HG03520 (cell line): ENCODE measurements around the gene CATSPERD.
A peak's percentile ranks its signal among the peaks of the same experiment; 100 is the strongest.

Experiments used
- ATAC-seq: cut with Tn5 transposase; IDR thresholded peaks from one replicate; pipeline ENCODE4 v1.9.1; 2021; ENCODE audit warnings: mild to moderate bottlenecking, moderate library complexity; ENCODE audit not compliant: unreplicated experiment

The CATSPERD gene

DNA sequence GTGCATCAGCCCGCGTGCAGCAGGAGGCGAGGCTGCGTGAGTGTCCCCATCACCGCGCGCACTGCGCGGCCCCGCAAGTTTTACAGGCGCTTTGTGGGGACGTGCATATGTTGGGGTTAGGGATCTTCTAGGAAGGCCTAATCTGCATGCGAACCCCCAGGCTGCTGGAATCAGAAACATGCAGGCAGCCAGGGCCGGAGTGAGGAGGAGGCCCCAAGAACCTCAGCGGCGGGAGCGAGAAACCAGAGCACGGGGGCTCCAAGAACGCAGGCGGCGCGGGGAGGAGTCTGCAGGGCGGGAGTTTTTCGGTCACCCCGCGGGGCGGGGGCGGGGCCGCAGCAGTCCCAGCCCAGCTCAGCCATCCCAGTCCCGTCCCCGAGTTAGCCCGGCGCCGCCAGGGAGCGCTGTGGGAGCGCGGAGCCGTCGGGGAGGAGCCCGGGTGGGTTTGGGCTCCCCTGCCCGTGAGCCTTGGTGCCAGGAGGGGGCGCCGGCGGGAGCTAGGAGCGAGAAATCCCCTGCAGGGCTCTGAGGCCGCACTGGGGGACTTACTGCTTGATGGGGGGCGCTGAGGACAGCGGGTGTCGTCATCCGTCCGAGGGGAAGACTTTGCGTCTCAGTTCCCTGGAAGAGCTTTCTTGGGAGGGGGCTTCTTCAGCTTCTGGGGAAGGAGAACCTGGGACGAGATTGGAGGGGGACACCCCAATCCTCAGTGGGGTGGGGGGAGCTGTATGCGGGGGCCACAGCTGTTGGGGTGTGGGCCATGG, 83.5 kb downstream of the CATSPERD start:
- peak; percentile 77 for ATAC-seq

DNA sequence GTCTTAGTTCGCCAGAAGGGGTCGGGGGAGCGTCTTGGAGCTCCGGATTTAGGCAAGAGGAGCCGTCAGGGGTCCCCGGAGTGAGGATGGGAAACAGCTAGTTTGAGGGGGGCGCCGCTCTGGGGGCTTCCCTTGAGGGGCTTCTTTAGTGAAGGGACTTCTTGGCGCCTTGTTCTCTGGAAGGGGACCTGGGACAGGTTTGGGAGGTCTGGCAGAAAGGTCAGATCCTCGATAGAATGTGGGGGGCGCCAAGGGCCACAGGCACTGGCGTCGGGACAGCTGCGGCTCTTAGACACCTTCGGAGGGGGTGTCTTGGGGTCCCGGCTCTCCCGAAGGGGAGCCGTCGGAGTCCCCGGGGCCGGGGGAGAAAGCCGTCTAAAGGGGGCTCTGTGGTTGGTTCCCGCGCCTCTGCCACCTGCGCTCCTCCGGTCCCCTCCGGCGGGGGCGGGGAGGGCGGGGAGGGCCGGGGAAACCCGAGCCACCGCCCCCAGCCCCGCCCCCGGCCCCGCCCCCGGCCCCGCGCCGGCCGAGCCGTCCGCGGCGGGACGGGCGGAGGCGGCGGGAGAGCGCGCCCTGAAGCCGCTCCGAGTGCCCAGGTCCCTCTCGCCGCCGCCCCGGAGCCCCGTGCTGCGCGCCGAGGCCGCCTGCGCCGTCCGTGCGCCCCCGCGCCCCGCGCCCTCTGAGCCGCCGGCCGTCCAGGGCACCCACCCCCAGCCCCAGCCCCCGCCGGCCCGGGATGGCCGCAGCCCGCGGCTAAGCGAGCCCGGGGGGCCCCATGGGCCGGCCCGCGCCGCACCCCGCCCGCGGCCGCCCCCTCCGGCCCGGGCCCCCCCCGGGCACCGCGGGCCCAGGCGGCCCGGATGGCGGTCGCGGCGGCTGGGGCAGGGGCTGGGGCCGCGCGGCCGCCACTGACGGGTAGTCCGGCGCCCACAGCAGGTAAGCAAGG, 84.4 kb downstream of the CATSPERD start, which contains the start of gene NRTN:
NRTN (plus strand) TSS at position 552 of the 946 bp plus-strand sequence. CDS start 19,099 bp downstream, outside the sequence.
- no peak for ATAC-seq

DNA sequence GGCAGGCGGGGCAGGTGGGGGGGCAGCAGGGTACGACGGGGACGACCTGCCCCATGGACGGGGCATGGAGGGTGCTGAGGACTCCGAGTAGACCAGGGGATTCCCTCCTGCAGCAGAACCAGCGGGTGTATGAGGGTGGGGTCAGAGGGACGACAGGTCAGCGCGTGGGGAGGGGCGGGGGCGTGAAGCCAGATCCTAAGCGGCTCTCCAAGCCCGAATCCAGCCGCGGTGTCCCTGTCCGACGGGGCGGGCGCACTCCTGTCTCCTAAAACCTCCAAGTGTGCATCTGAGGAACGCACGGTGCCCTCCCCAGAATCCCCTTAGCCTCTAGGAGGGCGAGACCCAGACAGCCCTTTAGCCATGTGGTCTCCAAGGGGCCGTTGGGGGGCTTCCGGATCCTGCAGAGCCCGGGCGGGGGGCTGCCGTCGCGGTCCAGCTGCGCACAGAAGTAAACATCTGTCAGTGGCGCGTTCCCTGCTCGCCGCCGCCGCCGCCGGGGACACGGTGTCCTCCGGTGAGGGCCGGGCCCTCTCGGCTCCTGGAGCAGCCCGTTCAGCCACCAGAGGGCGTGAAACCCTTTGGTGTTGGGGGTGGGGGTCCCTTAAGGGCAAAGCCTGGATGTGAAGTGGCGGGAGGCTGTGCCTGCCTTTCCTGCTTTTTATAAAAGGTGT, 85.2 kb downstream of the CATSPERD start:
- ATAC-seq = no peak

DNA sequence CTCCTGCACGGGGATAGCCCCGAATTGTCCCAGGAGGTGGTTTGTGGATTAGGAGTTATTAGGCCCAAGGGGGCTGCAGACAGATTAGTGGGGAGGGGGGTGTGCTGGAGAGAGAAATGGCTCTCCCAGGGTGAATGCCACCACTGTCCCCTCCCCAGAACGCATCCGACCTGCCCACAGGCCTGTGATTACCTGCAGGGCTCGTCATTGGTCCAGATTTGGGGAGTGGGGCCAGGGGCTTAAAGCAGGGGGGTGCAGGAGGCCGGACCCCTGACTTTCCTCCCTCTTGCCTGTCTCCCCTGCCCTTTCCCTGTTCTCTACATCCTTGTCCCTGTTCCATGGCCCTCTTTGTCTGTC, 85.7 kb downstream of the CATSPERD start:
- no peak for ATAC-seq

DNA sequence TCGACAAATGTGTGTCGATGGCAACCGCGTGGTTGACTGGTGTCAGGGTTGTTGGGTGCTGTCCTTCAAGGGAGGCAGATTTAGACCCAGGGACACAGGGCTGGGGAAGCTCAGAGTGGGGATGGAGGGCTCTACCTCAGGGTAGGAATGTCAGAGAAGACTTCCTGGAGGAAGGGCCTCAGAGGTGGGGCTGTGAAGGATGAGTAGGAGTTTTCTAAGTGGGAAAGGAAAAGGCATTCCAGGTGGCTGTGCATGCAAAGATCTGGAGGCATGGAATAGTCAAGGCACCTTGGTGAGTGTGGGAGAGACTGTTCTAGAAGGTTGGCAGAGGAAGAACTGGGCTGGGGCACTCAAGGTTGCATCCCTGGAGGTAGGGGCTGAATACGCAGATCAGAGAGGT, 86.5 kb downstream of the CATSPERD start:
- ATAC-seq = no peak

DNA sequence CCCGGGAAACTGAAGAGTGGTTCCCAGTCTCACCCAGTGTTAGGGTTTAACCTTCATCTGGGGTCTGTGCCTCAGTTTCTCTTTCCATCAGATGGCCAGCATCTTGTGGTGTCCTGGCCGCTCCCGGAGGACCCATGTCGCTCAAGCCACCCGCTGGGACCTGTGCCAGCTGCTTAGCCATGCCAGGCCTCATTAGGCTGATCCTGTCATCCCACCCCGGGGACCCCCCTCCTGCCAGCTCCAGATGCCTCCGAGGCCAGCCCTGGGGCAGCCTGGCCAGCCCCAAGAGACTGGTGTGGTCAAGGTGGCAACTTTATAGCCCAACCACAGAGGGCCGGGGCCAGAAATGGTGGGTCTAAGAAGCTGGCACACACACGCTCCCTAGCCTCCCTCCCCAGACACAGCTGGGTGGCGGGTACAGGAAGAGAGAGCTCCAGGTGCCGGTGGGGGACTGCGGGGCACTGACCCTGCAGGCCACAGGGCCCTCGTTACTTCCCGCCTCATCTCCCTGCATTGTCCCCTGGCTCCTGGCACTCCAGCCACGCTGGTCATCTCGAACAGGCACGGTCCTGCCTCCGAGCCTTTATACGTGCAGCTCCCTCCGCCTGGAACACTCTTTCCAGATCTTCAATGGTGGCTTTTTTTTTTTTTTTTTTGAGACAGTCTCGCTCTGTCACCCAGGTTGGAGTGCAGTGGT, 87.8 kb downstream of the CATSPERD start:
- ATAC-seq = no peak

DNA sequence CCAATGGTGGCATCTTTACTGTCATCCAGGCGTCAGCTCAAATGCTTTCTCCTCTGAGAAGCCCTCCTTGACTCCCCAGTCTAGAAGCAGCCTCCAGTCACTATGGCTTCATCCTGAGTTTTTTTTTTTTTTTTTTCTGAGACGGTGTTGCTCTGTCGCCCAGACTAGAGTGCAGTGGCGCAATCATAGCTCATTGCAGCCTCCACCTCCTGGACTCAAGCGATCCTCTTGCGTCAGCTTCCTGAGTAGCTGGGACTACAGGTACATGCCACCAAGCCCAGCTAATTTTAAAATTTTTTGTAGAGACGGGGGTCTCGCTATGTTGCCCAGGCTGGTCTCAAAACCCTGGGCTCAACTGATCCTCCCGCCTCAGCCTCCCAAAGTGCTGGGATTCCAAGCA, 88.6 kb downstream of the CATSPERD start:
- ATAC-seq = no peak

DNA sequence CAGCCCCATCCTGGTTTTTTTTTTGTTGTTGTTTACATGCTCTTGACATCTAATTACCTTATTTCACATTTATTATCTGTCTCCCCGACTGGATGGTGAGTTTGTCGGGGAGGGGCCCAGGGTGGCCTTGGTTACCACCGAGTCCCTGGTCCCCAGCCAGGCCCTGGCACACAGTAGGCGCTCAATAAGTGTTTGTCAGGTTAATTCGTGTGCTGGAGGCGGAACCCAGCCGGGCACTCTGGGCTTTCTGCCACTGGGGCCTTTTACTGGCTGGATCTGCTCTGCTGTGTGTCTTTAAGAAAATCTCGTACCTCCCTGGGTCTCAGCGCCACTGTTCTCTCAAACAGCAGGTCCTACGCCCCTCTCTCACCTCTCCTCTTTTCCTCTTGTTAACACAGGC, 89.0 kb downstream of the CATSPERD start:
- no peak for ATAC-seq

DNA sequence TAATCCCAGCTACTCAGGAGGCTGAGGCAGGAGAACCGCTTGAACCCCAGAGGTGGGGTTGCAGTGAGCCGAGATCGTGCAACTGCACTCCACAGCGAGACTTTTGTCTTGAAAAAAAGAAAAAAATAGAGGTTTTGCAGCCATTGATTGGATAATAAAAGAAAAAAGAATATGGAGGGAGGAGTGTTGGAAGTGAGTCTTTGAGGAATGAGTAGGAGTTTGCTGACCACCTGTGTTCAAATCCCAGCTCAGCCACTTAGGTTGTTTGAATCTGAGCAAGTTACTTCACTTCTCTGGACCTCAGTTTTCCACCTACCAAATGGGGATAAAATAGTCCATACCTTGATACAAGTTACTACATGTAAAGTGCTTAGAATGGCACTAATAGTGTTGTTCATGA, 90.7 kb downstream of the CATSPERD start:
- no peak for ATAC-seq

DNA sequence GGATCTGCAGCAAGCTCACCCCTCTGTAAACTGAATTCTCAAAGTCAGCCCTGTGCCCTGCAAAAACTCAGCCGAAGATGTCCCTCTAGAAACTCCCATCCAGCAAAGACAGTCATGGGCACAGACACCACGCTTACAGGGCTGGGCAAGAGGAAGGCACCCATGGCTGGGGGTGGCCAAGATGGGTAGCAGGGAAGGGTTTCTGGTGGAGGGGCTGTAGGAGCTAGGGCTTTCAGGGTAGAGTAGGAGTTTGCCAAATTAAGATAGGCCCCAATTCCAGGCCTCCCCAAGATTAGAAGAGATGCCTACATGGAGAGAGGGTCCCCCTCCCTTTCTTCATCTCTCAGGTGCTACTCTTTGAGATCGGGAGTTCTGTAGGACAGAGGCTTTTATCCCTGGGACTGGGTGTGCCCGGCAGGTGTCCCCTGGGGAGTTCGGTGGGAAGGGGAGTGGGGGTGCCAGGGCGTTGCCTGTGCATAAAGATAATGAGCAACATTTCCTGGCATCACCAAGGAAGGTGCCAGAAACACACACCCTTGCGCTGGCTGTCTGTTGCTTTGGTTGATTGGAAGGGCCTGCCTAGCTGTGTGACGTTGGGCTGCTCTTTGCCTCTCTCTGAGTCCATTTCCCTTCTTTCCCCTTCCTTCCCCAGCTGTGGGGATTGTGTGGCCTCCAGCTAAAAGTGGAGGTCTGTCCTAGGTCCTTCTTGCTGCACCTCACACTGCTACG, 93.8 kb downstream of the CATSPERD start:
- ATAC-seq = no peak

DNA sequence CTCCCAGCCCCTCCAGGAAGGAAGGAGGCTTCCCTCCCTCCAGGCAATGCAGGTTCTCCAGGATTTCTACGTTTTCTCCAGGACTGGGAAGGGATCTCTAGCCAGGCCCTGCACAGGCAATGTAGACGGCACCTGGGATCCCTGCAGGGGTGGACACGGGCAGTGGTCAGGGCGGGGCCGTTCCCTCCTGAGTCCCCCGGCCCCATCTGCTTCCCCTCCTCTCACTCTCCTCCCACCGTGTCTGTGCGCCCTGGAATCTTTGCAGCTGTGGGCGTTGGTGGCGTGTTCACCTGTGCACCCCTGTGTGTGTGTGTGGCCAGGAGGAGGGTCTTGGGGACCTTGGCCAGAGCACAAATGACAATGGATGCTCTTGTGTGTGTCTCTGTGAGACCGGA, 94.4 kb downstream of the CATSPERD start:
- no peak for ATAC-seq

DNA sequence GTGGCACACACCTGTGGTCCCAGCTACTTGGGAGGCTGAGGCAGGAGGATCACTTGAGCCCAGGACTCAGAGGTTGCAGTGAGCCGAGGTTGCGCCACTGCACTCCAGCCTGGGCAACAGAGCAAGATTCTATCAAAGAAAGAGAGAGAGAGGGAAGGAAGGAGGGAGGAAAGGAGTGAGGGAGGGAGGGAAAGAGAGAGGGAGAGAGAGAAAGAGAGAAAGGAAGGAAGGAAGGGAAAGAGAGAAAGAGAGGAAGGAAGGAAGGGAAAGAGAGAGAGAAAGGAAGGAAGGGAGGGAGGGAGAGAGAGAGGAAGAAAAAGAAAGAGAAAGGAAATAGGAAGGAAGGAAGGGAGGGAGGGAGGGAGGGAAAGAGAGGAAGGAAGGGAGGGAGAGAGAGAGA, 96.8 kb downstream of the CATSPERD start:
- ATAC-seq = no peak

DNA sequence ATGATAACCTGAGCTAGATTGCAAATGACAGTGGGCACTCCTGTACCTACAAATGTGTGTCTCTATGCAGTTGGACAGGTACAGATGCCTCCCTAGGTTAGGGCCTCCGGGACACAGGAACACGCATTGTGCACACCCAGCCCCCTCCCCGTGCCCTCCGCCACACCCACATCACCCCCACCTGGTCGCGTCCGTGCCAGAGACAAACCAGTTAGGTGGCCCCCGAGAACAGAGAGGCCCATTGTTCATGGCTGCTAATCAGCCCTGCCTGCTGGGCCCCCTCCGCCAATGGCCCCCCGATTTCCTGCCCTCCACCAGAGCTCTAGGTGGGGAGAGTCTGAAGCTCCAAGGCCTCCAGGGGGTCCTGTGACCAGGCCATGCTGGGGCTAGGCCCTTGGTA, 98.2 kb downstream of the CATSPERD start:
- ATAC-seq = no peak

DNA sequence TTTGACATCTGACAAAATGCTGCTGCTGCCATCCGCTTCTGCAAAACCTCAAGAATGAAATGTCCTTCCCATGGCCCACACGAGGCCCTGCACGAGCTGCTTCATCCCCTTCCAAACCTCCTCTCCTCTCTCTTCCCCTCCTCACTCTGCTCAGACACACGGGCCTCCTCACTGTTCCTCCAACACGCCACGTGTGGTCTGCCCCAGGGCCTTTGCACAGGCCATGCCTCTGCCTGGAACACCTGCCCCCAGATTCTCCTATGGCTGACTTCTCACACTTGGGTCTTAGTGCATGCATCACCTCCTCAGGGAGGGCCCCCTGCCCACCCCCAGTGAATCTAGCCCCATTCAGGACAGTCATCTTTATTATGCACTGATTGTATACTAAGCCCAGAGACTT, 100.3 kb downstream of the CATSPERD start:
- no peak for ATAC-seq

DNA sequence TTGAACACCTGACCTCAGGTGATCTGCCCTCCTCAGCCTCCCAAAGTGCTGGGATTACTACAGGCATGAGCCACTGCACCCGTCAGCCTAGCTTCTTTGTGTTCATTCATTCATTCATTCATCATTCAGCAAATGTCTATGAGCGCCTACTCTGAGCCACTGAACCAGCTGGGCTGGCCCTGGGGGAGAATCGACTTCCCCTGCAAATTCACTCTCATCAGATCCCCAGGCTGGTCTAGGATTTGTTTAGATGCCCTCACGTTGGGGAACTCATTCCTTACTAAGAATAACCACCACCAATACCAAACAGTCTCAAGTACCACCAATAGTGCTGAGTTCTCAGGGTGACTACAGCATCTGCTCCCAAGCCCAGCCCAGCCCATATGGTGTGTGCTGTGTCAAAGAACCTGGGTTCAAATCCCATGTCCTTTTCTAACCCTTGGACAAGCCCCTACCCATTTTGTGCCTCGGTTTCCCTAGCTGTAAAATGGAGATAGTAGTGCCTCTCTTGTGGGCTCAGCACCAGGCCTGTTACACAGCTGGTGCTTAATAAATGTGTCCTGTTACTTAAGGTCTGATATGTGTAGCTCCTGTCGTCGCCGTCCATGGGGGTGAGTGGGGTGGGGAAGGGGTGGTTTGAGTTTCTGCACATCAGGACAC, 101.2 kb downstream of the CATSPERD start:
- no peak for ATAC-seq

DNA sequence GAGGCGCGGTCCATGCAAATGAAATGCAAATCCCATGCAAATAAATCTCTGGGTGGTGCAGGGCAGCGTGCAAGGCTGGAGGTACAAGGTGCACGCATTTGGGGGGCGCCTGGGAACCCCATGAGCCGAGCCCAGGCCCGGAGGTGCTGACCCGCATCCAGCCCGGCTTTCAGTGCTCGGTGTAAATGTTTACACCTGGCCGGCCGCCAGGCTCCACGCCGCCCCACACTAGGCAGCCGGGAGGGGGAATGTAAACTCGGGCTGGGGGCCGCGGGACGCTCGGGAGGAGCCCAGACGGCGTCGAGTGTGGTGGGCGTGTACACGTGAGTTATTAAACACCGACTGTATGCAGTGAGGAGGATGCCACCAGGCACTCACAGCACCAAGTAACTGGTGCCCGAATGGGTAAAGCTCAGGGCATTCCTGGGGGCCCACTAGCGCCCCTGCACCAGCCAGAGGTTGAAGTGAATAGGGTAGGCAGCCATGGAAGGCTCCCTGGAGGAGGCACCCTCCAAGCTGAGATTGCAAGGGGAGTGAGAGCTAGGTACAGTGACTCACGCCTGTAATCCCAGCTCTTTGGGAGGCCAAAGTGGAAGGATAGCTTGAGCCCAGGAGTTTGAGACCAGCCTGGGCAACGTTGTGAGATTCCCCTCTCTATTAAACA, 101.9 kb downstream of the CATSPERD start:
- ATAC-seq = no peak

DNA sequence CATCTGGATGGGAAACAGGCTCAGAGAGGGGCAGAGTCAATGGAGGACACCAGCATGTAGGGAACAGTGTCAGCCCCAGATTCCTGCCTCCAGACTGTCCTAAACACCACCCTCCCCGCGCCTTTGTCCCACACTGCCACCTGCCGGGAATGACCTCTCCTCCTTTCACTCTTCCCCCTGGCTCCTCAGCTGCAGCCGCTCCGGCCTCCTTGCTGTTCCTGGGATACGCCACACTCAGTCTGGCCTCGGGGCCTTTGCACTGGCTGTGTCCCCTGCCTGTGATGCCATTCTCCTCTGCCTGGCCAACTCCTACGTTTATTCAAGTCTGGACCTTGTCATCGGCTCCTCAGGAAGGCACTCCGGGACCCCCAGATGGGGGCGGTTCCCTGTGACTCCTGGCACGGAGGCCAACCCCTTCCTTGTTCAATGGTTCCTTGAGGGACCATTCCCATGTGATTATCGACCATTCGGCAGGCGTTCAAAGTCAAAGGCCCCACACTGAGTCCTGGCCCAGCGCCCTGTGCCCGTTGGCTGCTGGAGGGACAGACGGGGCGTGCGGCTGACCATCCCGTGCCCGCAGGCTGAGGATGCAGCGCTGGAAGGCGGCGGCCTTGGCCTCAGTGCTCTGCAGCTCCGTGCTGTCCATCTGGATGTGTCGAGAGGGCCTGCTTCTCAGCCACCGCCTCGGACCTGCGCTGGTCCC, 103.3 kb downstream of the CATSPERD start:
- no peak for ATAC-seq

DNA sequence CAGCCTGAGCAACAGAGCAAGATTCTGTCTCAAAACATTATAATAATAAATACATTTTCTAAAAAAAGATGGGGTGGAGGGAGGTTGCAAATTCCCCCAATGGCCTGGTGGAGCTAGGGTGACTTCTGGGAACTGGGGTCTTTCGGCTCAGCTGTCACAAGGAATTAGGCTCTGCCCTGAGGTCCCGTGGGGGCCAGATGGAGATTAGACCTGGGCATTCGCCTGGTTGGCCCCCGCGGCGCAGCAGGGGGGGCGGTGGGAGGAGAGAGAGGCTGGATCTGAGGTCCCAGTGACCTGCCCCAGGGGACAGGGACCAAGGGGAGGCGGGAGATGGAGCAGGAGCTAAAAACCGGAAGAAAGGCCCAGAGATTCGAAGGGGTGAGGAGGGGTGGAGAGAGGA, 104.3 kb downstream of the CATSPERD start:
- ATAC-seq = no peak

DNA sequence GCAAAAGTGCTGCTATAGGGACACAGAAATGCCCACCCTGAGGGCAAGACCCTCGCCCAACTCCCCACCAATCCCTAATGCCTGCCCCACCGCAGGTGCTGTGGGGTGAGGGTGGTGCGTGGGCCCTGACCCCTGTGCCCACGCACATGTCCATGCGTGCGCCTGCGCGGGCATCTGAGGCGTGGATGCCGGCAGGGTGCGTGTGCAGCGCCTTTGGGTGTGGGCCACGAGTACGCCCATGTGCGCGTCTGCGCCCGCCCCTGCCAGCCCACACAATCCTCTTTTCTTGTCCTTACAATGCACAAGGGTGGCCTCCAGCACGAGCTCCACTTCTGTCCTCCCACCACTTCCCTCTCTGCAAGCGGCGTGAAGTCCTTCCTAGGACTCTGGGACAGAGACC, 104.7 kb downstream of the CATSPERD start:
- no peak for ATAC-seq
